ENCODE data around the gene RNF217. TPM values are rescaled to one million over a fixed set of nuclear protein-coding genes. Genes with fewer than 3 reads are reported as not detected.

Gene RNF217
- total and polyA plus RNA-seq, 10 of the 15 experiments (the other 5 are each of a cell fraction or from before 2014, with no cell fraction given), result under 0.01 to 11.7 (median 0.04) TPM; not detected in 3

DNA sequence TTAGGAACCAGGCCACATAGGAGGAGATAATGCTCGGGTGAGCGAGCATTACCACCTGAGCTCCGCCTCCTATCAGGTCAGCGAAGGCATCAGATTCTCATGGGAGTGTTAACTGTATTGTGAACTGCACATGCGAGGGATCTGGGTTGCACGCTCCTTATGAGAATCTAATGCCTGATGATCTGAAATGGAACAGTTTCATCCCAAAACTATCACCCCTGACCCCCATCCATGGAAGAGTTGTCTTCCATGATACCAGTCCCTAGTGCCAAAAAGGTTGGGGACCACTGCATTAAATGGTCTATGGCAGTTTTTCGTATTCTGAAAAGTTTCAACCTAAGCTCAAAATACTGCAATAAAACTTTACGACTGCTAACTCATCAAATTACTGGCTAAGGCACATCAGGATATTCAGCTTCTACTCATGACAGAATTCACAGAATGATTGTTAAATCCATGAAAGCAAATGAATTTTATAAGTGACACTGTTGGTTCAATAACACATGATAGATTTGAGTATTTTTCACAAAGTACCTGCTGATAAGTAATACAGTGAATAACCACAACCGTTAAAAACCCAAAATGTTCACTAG lies 25.9 kb downstream of the RNF217 start:
- no peaks in the 10 kb centered on the region for H3K9me3 ChIP-seq (replicated peaks; ENCODE audit: control insufficient read depth, insufficient read depth, low read length)
- no peaks in the 10 kb centered on the region for H3K27me3 ChIP-seq (replicated peaks in 1 of 2; ENCODE audit: control insufficient read depth in 2 of 2, insufficient read depth in 2 of 2, low read length in 1 of 2)
- no peak overlapping the region for H2AFZ ChIP-seq (ENCODE audit: control insufficient read depth, low read depth, low read length)
- H3K79me2 ChIP-seq (ENCODE audit: control insufficient read depth, insufficient read depth, low read length), result no peaks in the 10 kb centered on the region
- ChIA-PET SMC1A (ENCODE audit: uncharacterized antibody, unreplicated experiment) (no interaction called here), RAD21 (ENCODE audit: unreplicated experiment) (no interaction called here), CTCF (interaction anchor here (1.3 to 1.5 kb wide), 2 partner anchors 16 to 19 kb away, joined by 3 read pairs; no protein-coding TSS in a partner anchor), POLR2A (no interaction called here)
- H3K4me1 ChIP-seq (ENCODE audit: control insufficient read depth, insufficient read depth, low read length), result no peaks in the 10 kb centered on the region
- no peaks in the 10 kb centered on the region for H3K36me3 ChIP-seq (ENCODE audit: control insufficient read depth in 2 of 2, insufficient read depth in 2 of 2, low read length in 1 of 2)
- intact Hi-C loops (cut with micrococcal nuclease; ENCODE audit: unreplicated experiment) (no loop called here), in situ Hi-C loops (cut with MboI) (no loop called here)
- FAIRE-seq (no peak), ATAC-seq (no peak), DNase-seq (ENCODE audit: low read depth, low spot score) (no peak)
- no peak overlapping the region for H3K27ac ChIP-seq (ENCODE audit: control insufficient read depth, insufficient read depth)
- TF ChIP-seq SREBF2 (IDR thresholded peaks at IDR 0.05; ENCODE audit: low read length), result no peak
- H3K4me3 ChIP-seq, result no peak overlapping the region
- H4K20me1 ChIP-seq (ENCODE audit: control insufficient read depth, insufficient read depth), result no peaks in the 10 kb centered on the region
- H3K4me2 ChIP-seq (ENCODE audit: control insufficient read depth, insufficient read depth), result no peak overlapping the region
- H3K9ac ChIP-seq (ENCODE audit: control insufficient read depth, insufficient read depth, low read length), result no peak overlapping the region
- no TSS peak for BruUV-seq (replicated peaks)
- WGBS (ENCODE audit: insufficient coverage, insufficient replicate concordance, low lambda C conversion rate, missing lambda C conversion rate), result 31% methylated on average over 9 of the region's 9 CpGs

DNA sequence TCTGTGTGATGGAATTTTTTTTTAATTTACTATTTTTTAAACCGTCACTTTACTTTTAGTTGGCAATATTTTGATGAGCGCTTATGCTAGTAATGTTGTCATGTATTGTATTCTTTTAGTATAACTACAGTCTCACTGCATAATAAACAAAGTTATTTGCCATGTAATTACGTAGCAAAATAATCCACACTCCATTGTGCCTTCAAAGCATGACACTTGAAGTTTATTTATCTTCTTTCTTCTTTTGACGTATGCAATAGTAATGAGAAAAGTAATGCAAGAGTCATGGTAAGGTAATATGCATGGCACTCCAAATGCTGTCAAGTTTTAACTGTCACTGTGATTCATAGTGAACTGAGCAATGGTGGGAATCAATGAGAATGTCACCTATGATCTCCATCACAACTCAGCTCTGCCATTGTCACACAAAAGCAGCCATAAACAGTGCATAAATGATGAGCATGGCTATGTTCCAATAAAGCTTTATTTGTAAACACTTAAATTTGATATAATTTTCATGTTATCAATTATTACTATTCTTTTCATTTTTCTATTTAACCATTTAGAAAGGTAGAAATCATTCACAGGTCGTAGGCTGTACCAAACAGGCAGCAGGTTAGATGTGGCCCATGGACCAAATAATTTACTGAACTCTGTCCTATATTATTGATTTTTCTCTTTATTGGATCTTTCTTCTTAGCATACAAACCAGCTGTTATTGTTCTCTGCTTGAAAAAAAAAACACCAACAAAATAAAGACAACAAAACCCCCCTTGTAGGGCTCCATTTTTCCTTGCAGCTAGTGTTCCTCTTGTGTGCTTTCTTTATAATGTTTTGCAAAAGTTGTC lies 27.1 kb downstream of the RNF217 start:
- BruUV-seq (replicated peaks), result no TSS peak
- in situ Hi-C loops (cut with MboI) (no loop called here), intact Hi-C loops (cut with micrococcal nuclease; ENCODE audit: unreplicated experiment) (no loop called here)
- 9% methylated on average over 5 of the region's 5 CpGs for WGBS (ENCODE audit: insufficient coverage, insufficient replicate concordance, low lambda C conversion rate, missing lambda C conversion rate)
- H3K27ac ChIP-seq (ENCODE audit: control insufficient read depth, insufficient read depth), result no peak overlapping the region
- POLR2A ChIA-PET, result no interaction called here
- H3K27me3 ChIP-seq (replicated peaks in 1 of 2; ENCODE audit: control insufficient read depth in 2 of 2, insufficient read depth in 2 of 2, low read length in 1 of 2), result no peaks in the 10 kb centered on the region
- no peaks in the 10 kb centered on the region for H3K79me2 ChIP-seq (ENCODE audit: control insufficient read depth, insufficient read depth, low read length)
- no peak overlapping the region for H3K4me2 ChIP-seq (ENCODE audit: control insufficient read depth, insufficient read depth)
- H3K9ac ChIP-seq (ENCODE audit: control insufficient read depth, insufficient read depth, low read length), result no peak overlapping the region
- H2AFZ ChIP-seq (ENCODE audit: control insufficient read depth, low read depth, low read length), result no peak overlapping the region
- H3K4me3 ChIP-seq, result no peak overlapping the region
- no peaks in the 10 kb centered on the region for H3K9me3 ChIP-seq (replicated peaks; ENCODE audit: control insufficient read depth, insufficient read depth, low read length)
- no peak for DNase-seq (ENCODE audit: low read depth, low spot score)
- FAIRE-seq, result no peak
- H3K36me3 ChIP-seq (ENCODE audit: control insufficient read depth in 2 of 2, insufficient read depth in 2 of 2, low read length in 1 of 2), result no peaks in the 10 kb centered on the region
- TF ChIP-seq, protein P1, sequence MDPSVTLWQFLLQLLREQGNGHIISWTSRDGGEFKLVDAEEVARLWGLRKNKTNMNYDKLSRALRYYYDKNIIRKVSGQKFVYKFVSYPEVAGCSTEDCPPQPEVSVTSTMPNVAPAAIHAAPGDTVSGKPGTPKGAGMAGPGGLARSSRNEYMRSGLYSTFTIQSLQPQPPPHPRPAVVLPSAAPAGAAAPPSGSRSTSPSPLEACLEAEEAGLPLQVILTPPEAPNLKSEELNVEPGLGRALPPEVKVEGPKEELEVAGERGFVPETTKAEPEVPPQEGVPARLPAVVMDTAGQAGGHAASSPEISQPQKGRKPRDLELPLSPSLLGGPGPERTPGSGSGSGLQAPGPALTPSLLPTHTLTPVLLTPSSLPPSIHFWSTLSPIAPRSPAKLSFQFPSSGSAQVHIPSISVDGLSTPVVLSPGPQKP (IDR thresholded peaks at IDR 0.05; ENCODE audit: low read depth, low read length), result no peak
- CTCF ChIA-PET, result interaction anchor here (1.3 kb wide), 1 partner anchor 20 kb away, joined by 3 read pairs; no protein-coding TSS in a partner anchor
- no peak for ATAC-seq
- no peaks in the 10 kb centered on the region for H3K4me1 ChIP-seq (ENCODE audit: control insufficient read depth, insufficient read depth, low read length)
- SMC1A ChIA-PET (ENCODE audit: uncharacterized antibody, unreplicated experiment), result interaction anchor here (1.0 kb wide), 1 partner anchor 20 kb away, joined by 3 read pairs; no protein-coding TSS in a partner anchor
- no peaks in the 10 kb centered on the region for H4K20me1 ChIP-seq (ENCODE audit: control insufficient read depth, insufficient read depth)
- RAD21 ChIA-PET (ENCODE audit: unreplicated experiment), result no interaction called here
